SK-N-SH (cell line): ENCODE measurements around the gene ARHGEF19. TPM values are rescaled to one million over a fixed set of nuclear protein-coding genes. Genes with fewer than 3 reads are reported as not detected.

Source experiments
- CTCF ChIA-PET: fragments of 300-600, 350-600 bp; formaldehyde crosslinking; extraction: SDS; loops from one replicate; lab custom pipeline; 2021; lab: Yijun Ruan, JAX
- POLR2A ChIA-PET: fragments of 350-600 bp; sonication (Branson Sonifier 250); formaldehyde crosslinking; extraction: SDS; loops from one replicate; lab custom pipeline; 2020; ENCODE audit warnings: antibody characterized with exemption, inconsistent platforms; lab: Yijun Ruan, JAX
- DNase-seq: peaks from one replicate; pipeline ENCODE4 v3.0.0; 2012
- H2AFZ ChIP-seq: fragments of 200-600 bp; sonication (generic); 2 replicates; pipeline ENCODE4 v1.8.1; 2016; ENCODE audit warnings: antibody characterized with exemption, mild to moderate bottlenecking, low read depth
- H3F3A ChIP-seq: fragments of 200-600 bp; sonication (generic); replicated peaks from 2 replicates; pipeline ENCODE3; 2016; ENCODE audit warnings: antibody characterized with exemption, mild to moderate bottlenecking; ENCODE audit not compliant: insufficient read depth
- H3K27ac ChIP-seq, 2 experiments: fragments of 200-500 bp in 1 of 2; fragments of 200-600 bp in 1 of 2; sonication (Bioruptor generic) in 1 of 2; sonication (generic), shearing (Covaris generic) in 1 of 2; 2 replicates each; pipeline versions ENCODE4 v1.5.1 to v1.6.1; 2014 to 2016; ENCODE audit warnings: low read depth in 2 of 2, inconsistent platforms in 1 of 2, low read length in 1 of 2, mild to moderate bottlenecking in 1 of 2, mixed read lengths in 1 of 2
- H3K27me3 ChIP-seq: fragments of 200-600 bp; sonication (generic), shearing (Covaris generic); 2 replicates; pipeline ENCODE4 v1.6.1; 2016; ENCODE audit warnings: mixed run types; ENCODE audit not compliant: insufficient read depth
- H3K36me3 ChIP-seq, 2 experiments: fragments of 200-500 bp in 1 of 2; fragments of 200-600 bp in 1 of 2; sonication (Bioruptor generic) in 1 of 2; sonication (generic) in 1 of 2; replicated peaks in 1 of 2; 2 replicates each; pipeline versions ENCODE3 to v1.5.1; 2014 to 2016; ENCODE audit warnings: low read length in 1 of 2, mild to moderate bottlenecking in 1 of 2; ENCODE audit not compliant: insufficient read depth in 2 of 2, control insufficient read depth in 1 of 2
- H3K4me1 ChIP-seq, 2 experiments: fragments of 200-500 bp in 1 of 2; fragments of 200-600 bp in 1 of 2; sonication (Bioruptor generic) in 1 of 2; sonication (generic), shearing (Covaris generic) in 1 of 2; 2 replicates each; pipeline versions ENCODE4 v1.5.1 to v1.6.1; 2014 to 2016; ENCODE audit warnings: low read depth in 1 of 2, low read length in 1 of 2, mixed run types in 1 of 2; ENCODE audit not compliant: insufficient read depth in 2 of 2, control insufficient read depth in 1 of 2
- H3K4me2 ChIP-seq: fragments of 200-600 bp; sonication (generic), shearing (Covaris generic); 2 replicates; pipeline ENCODE4 v1.6.1; 2017; ENCODE audit warnings: mixed run types
- H3K4me3 ChIP-seq, 2 experiments: fragments of 200-500 bp in 1 of 2; fragments of 200-600 bp in 1 of 2; sonication (Bioruptor generic) in 1 of 2; sonication (generic), shearing (Covaris generic) in 1 of 2; 2 replicates each; pipeline versions ENCODE4 v1.5.1 to v1.8.1; 2014 to 2016; ENCODE audit warnings: low read depth in 2 of 2, inconsistent platforms in 1 of 2, low read length in 1 of 2, mild to moderate bottlenecking in 1 of 2, mixed read lengths in 1 of 2, moderate library complexity in 1 of 2
- H3K79me2 ChIP-seq: fragments of 200-600 bp; sonication (generic); 2 replicates; pipeline ENCODE4 v1.8.1; 2017; ENCODE audit warnings: mild to moderate bottlenecking; ENCODE audit not compliant: insufficient read depth
- H3K9ac ChIP-seq: fragments of 200-600 bp; sonication (generic); 2 replicates; pipeline ENCODE4 v1.6.1; 2017; ENCODE audit warnings: mixed run types
- H3K9me2 ChIP-seq: fragments of 200-600 bp; sonication (generic); 2 replicates; pipeline ENCODE4 v1.6.1; 2017; ENCODE audit warnings: mixed run types
- H3K9me3 ChIP-seq: fragments of 200-600 bp; sonication (generic); 2 replicates; pipeline ENCODE4 v1.6.1; 2017; ENCODE audit warnings: mixed run types, mild to moderate bottlenecking, moderate library complexity
- H4K20me1 ChIP-seq: fragments of 200-600 bp; sonication (generic); 2 replicates; pipeline ENCODE4 v1.6.1; 2017; ENCODE audit warnings: mild to moderate bottlenecking, mixed run types; ENCODE audit not compliant: insufficient read depth
- CHD2 ChIP-seq: fragments of 150-350 bp; IDR thresholded peaks from 2 replicates; pipeline ENCODE4 v1.6.1; 2018; ENCODE audit warnings: low read length; ENCODE audit not compliant: partially characterized antibody
- FOSL2 ChIP-seq: IDR thresholded peaks from 2 replicates; pipeline ENCODE4 v1.4.0; 2012; ENCODE audit warnings: low read depth, mild to moderate bottlenecking, moderate library complexity, borderline replicate concordance
- FOXM1 ChIP-seq: IDR thresholded peaks from 2 replicates; pipeline ENCODE4 v1.4.0; 2012; ENCODE audit warnings: low read depth, mild to moderate bottlenecking
- JUND ChIP-seq: IDR thresholded peaks from 2 replicates; pipeline ENCODE4 v1.4.0; 2012
- MEF2A ChIP-seq: IDR thresholded peaks from 2 replicates; pipeline ENCODE4 v1.4.0; 2012; ENCODE audit warnings: low read depth, borderline replicate concordance
- NFIC ChIP-seq: IDR thresholded peaks from 2 replicates; pipeline ENCODE4 v1.4.0; 2012; ENCODE audit warnings: borderline replicate concordance
- PBX3 ChIP-seq: IDR thresholded peaks from 2 replicates; pipeline ENCODE4; 2012
- POLR2AphosphoS5 ChIP-seq: IDR thresholded peaks from 2 replicates; pipeline ENCODE4 v1.6.1; 2012; ENCODE audit warnings: low read depth, low read length
- RAD21 ChIP-seq: IDR thresholded peaks from 2 replicates; pipeline ENCODE4 v1.6.1; 2012; ENCODE audit warnings: mild to moderate bottlenecking, low read length
- RFX5 ChIP-seq: IDR thresholded peaks from 2 replicates; pipeline ENCODE4 v1.6.1; 2012; ENCODE audit warnings: mild to moderate bottlenecking, improper control_type of control experiment, low read length
- SIN3A ChIP-seq: IDR thresholded peaks from 2 replicates; pipeline ENCODE4 v1.6.1; 2012; ENCODE audit warnings: low read depth, mild to moderate bottlenecking, low read length, moderate library complexity, borderline replicate concordance
- SMC3 ChIP-seq: IDR thresholded peaks from 2 replicates; pipeline ENCODE4 v1.6.1; 2012; ENCODE audit warnings: low read depth, low read length, improper control_type of control experiment
- TEAD4 ChIP-seq: IDR thresholded peaks from 2 replicates; pipeline ENCODE4 v1.4.0; 2012; ENCODE audit warnings: mild to moderate bottlenecking, borderline replicate concordance; ENCODE audit not compliant: insufficient read depth
- ZBTB33 ChIP-seq: IDR thresholded peaks from 2 replicates; pipeline ENCODE4 v1.4.0; 2012; ENCODE audit warnings: low read depth, borderline replicate concordance
- WGBS: methylation state at CpG from one replicate; pipeline ENCODE4 v1.1.6; 2017; ENCODE audit warnings: low lambda C conversion rate; 5-methylcytosine and 5-hydroxymethylcytosine counted together
- polyA plus RNA-seq, 3 experiments: library from polyadenylated mRNA; depleted of rRNA; stranded (reverse); fragments of >200 nt; gene quantifications; 2 replicates each; pipeline ENCODE4 v1.2.3, GENCODE V29; 2012
- TF ChIP-seq, protein P1 (sequence below): fragments of 150-350 bp; IDR thresholded peaks from 2 replicates; pipeline ENCODE4 v1.6.1; 2016; ENCODE audit warnings: mild to moderate bottlenecking, low read depth, low read length
- TF ChIP-seq, protein P2 (sequence below): fragments of 150-350 bp; IDR thresholded peaks from 2 replicates; pipeline ENCODE4 v1.6.1; 2017; ENCODE audit warnings: antibody characterized with exemption, low read length, low read depth, borderline replicate concordance

ARHGEF19 gene
- polyA plus RNA-seq, 1 of the 3 experiments (the other 2 are of a cell fraction) = 11.5 TPM

- Histone ChIP-seq H3F3A (no peaks in the 10 kb centered on the region), H3K36me3 (no peaks in the 10 kb centered on the region), H3K27ac (no peak overlapping the region), H3K9ac (no peak overlapping the region), H3K9me2 (no peaks in the 10 kb centered on the region), H3K4me3 (no peak overlapping the region), H2AFZ (no peak overlapping the region), H3K4me2 (no peak overlapping the region), H3K79me2 (no peaks in the 10 kb centered on the region), H3K27me3 (no peaks in the 10 kb centered on the region), H3K9me3 (no peaks in the 10 kb centered on the region), H4K20me1 (no peaks in the 10 kb centered on the region), H3K4me1 (peaks cover 0 to 8% of the 10 kb centered on the region in 2 experiments; a peak in 1 of 4 replicates)
- ChIA-PET CTCF (interaction anchor here (1.2 to 2.7 kb wide), 4 partner anchors 9 to 153 kb away, joined by 4 to 13 read pairs (median 5); no protein-coding TSS in a partner anchor), POLR2A (no interaction called here)
- TF ChIP-seq FOSL2 (no peak), CHD2 (no peak), POLR2AphosphoS5 (no peak), TEAD4 (no peak), RAD21 (no peak), MEF2A (no peak), ZBTB33 (no peak), JUND (no peak), FOXM1 (no peak), SIN3A (no peak), NFIC (no peak), SMC3 (no peak)
- TF ChIP-seq, protein P1, sequence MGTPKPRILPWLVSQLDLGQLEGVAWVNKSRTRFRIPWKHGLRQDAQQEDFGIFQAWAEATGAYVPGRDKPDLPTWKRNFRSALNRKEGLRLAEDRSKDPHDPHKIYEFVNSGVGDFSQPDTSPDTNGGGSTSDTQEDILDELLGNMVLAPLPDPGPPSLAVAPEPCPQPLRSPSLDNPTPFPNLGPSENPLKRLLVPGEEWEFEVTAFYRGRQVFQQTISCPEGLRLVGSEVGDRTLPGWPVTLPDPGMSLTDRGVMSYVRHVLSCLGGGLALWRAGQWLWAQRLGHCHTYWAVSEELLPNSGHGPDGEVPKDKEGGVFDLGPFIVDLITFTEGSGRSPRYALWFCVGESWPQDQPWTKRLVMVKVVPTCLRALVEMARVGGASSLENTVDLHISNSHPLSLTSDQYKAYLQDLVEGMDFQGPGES = no peak
- 94% methylated on average over 16 of the region's 35 CpGs for WGBS
- DNase-seq = no peak
Observed at GRCh38 chr1:16231331-16232315, 19.2 kb upstream of the ARHGEF19 start.

DNA sequence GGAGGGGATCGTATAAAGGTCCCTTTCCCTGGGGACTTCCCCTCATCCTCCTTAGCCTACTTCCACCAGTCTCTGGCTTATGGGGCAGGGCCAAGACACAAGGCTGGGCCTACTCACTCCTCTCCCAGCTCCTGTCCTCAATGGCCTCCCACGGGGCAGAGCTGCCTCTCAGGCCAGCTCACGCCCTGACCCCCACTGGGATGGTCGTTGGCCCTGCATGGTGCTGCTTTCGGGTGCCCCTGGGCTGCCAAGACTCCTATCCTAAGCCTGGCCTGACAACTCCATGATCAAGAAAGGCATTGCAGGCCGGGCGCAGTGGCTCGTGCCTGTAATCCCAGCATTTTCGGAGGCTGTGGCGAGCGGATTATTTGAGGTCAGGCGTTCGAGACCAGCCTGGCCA is 18.3 kb upstream of the ARHGEF19 start:
- Histone ChIP-seq H3K4me1 (no peaks in the 10 kb centered on the region), H3F3A (no peaks in the 10 kb centered on the region), H4K20me1 (no peaks in the 10 kb centered on the region), H3K9me3 (no peaks in the 10 kb centered on the region), H3K4me3 (no peak overlapping the region), H2AFZ (no peak overlapping the region), H3K9me2 (no peaks in the 10 kb centered on the region), H3K9ac (no peak overlapping the region), H3K27me3 (no peaks in the 10 kb centered on the region), H3K4me2 (no peak overlapping the region), H3K36me3 (no peaks in the 10 kb centered on the region), H3K27ac (no peak overlapping the region), H3K79me2 (no peaks in the 10 kb centered on the region)
- WGBS = 87% methylated on average over 12 of the region's 13 CpGs
- DNase-seq = no peak
- POLR2A ChIA-PET = no interaction called here
- CTCF ChIA-PET = interaction anchor here (0.9 to 1.3 kb wide), 3 partner anchors 13 to 148 kb away, joined by 3 to 7 read pairs (median 4); no protein-coding TSS in a partner anchor
- TF ChIP-seq MEF2A (no peak), PBX3 (no peak), RFX5 (no peak), ZBTB33 (no peak)
- TF ChIP-seq, protein P1 = no peak
- TF ChIP-seq, protein P2, sequence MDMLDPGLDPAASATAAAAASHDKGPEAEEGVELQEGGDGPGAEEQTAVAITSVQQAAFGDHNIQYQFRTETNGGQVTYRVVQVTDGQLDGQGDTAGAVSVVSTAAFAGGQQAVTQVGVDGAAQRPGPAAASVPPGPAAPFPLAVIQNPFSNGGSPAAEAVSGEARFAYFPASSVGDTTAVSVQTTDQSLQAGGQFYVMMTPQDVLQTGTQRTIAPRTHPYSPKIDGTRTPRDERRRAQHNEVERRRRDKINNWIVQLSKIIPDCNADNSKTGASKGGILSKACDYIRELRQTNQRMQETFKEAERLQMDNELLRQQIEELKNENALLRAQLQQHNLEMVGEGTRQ = no peak
